ENCODE results near the gene AGO3. TPM values are rescaled to one million over a fixed set of nuclear protein-coding genes. Genes with fewer than 3 reads are reported as not detected.

Gene AGO3
- total and polyA plus RNA-seq, 2 experiments from 2014 or later = 19.2 to 27.3 TPM

- Histone ChIP-seq H3K79me2 (replicated peaks; ENCODE audit: insufficient read depth) (no peaks in the 10 kb centered on the region), H3K36me3 (ENCODE audit: insufficient read depth) (peaks cover 12% of the 10 kb centered on the region; the same call in 1 of the 2 replicates), H3K4me1 (ENCODE audit: insufficient read depth) (peaks cover 9% of the 10 kb centered on the region), H2AFZ (no peak overlapping the region), H4K20me1 (replicated peaks; ENCODE audit: insufficient read depth) (peaks cover 18% of the 10 kb centered on the region; the same call in 1 of the 2 replicates), H3K4me2 (no peak overlapping the region), H3K27ac (ENCODE audit: low read depth) (no peak overlapping the region), H3K27me3 (ENCODE audit: insufficient read depth) (no peaks in the 10 kb centered on the region), H3K9me2 (ENCODE audit: insufficient read depth) (no peaks in the 10 kb centered on the region), H3K4me3 (no peak overlapping the region), H3F3A (replicated peaks; ENCODE audit: low read depth) (0 out of 2 replicates have a peak, but pooled peaks cover 8% of the 10 kb centered on the region)
- Mint-ChIP-seq H3K27ac (no peak overlapping the region), H3K4me3 (no peak overlapping the region), H3K4me1 (peaks cover 13% of the 10 kb centered on the region), H3K36me3 (ENCODE audit: low read depth) (peaks cover 25% of the 10 kb centered on the region), H3K9me3 (no peaks in the 10 kb centered on the region), H3K27me3 (ENCODE audit: insufficient read depth, low read depth, poor library complexity) (peaks cover 7% of the 10 kb centered on the region)
- DNase-seq (ENCODE audit: low spot score) = no peak
- TF ChIP-seq NANOG (IDR thresholded peaks at IDR 0.05; ENCODE audit: borderline replicate concordance) = no peak
- TF ChIP-seq ZNF114 (CRISPR knock-in tag; IDR thresholded peaks at IDR 0.05) = no peak
- no peak for ATAC-seq
These were observed 6.1 kb upstream of the AGO3 start for GRCh38 chr1:35924838-35925237.

DNA sequence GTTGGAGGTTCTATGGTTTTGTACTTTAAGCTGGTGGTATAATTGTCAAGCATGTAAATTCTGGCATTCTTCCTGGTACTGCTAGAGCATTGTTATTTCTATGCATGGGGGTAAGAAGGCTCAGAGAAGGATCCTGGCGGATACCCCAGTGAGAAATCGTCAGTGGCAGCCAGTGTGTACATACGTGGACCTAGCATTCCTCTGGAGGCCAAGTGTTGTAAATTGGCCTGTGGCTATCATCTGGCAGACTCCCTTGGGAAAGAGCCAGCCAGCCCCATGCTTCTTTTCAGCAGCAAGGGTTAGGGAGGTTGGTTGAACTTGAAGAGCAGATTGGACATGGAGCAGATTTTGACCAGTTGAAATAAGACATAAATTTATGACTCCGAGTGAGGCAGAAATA lies 5.2 kb upstream of the AGO3 start:
- Histone ChIP-seq H4K20me1 (replicated peaks; ENCODE audit: insufficient read depth) (peaks cover 11% of the 10 kb centered on the region; the same call in 1 of the 2 replicates), H3K4me1 (ENCODE audit: insufficient read depth) (peaks cover 10% of the 10 kb centered on the region), H3K79me2 (replicated peaks; ENCODE audit: insufficient read depth) (no peaks in the 10 kb centered on the region), H2AFZ (no peak overlapping the region), H3K4me2 (no peak overlapping the region), H3K27ac (ENCODE audit: low read depth) (no peak overlapping the region), H3K4me3 (no peak overlapping the region), H3F3A (replicated peaks; ENCODE audit: low read depth) (0 out of 2 replicates have a peak, but pooled peaks cover 8% of the 10 kb centered on the region), H3K9me2 (ENCODE audit: insufficient read depth) (no peaks in the 10 kb centered on the region), H3K36me3 (ENCODE audit: insufficient read depth) (peaks cover 6% of the 10 kb centered on the region; the same call in 1 of the 2 replicates), H3K27me3 (ENCODE audit: insufficient read depth) (no peaks in the 10 kb centered on the region)
- H3K4me1 Mint-ChIP-seq = peaks cover 9% of the 10 kb centered on the region
- TF ChIP-seq ZNF462 (CRISPR knock-in tag; IDR thresholded peaks at IDR 0.05) (no peak), ETS1 (IDR thresholded peaks at IDR 0.05) (no peak), POLR2AphosphoS5 (IDR thresholded peaks at IDR 0.05; ENCODE audit: low read depth) (no peak), ZNF331 (CRISPR knock-in tag; IDR thresholded peaks at IDR 0.05; ENCODE audit: low read depth) (no peak), CREB1 (CRISPR knock-in tag; IDR thresholded peaks at IDR 0.05; ENCODE audit: low read depth) (no peak), STAT1 (IDR thresholded peaks at IDR 0.05; ENCODE audit: unreplicated experiment) (no peak), EZH2 (IDR thresholded peaks at IDR 0.05; ENCODE audit: low read depth, unreplicated experiment) (no peak), REST (IDR thresholded peaks at IDR 0.05; ENCODE audit: unreplicated experiment) (no peak)
- no peak for DNase-seq (ENCODE audit: low spot score)
- no peak overlapping the region for H3K27ac Mint-ChIP-seq
- H3K9me3 Mint-ChIP-seq = no peaks in the 10 kb centered on the region
- H3K27me3 Mint-ChIP-seq (ENCODE audit: insufficient read depth, low read depth, poor library complexity) = peaks cover 5% of the 10 kb centered on the region
- H3K4me3 Mint-ChIP-seq = no peak overlapping the region
- H3K36me3 Mint-ChIP-seq (ENCODE audit: low read depth) = peaks cover 16% of the 10 kb centered on the region
- ATAC-seq = no peak
